ENCODE data around the gene MTR.

Gene MTR

GRCh38 chr1:236809148-236809547 lies 14.1 kb downstream of the MTR start:
- no peak for DNase-seq (ENCODE audit: extremely low read depth, low read depth)
- TF ChIP-seq CTCF (IDR thresholded peaks at IDR 0.05; ENCODE audit: low read depth, low read length), result no peak

GRCh38 chr1:236810018-236810417 lies 14.9 kb downstream of the MTR start:
- no peak for DNase-seq (ENCODE audit: extremely low read depth, low read depth)
- no peak for TF ChIP-seq CTCF (IDR thresholded peaks at IDR 0.05; ENCODE audit: low read depth, low read length)

- no peak for DNase-seq (ENCODE audit: extremely low read depth, low read depth)
- no peak for TF ChIP-seq CTCF (IDR thresholded peaks at IDR 0.05; ENCODE audit: low read depth, low read length)
These were observed 17.4 kb downstream of the MTR start for GRCh38 chr1:236812334-236813030.

GRCh38 chr1:236815941-236816340 lies 20.8 kb downstream of the MTR start:
- no peak for DNase-seq (ENCODE audit: extremely low read depth, low read depth)
- no peak for TF ChIP-seq CTCF (IDR thresholded peaks at IDR 0.05; ENCODE audit: low read depth, low read length)

- TF ChIP-seq CTCF (IDR thresholded peaks at IDR 0.05; ENCODE audit: low read depth, low read length), result no peak
These were observed 24.8 kb downstream of the MTR start for GRCh38 chr1:236819856-236820255.

GRCh38 chr1:236821091-236821627 lies 26.1 kb downstream of the MTR start:
- no peak for DNase-seq (ENCODE audit: extremely low read depth, low read depth)
- TF ChIP-seq CTCF (IDR thresholded peaks at IDR 0.05; ENCODE audit: low read depth, low read length), result no peak

More at GRCh38 chr1:236819856-236820255, 24.8 kb downstream of the MTR start:
- DNase-seq (ENCODE audit: extremely low read depth, low read depth), result no peak

- no peak for TF ChIP-seq CTCF (IDR thresholded peaks at IDR 0.05; ENCODE audit: low read depth, low read length)
- no peak for DNase-seq (ENCODE audit: extremely low read depth, low read depth)
These were observed 28.5 kb downstream of the MTR start for GRCh38 chr1:236823559-236823958.
